RPMI7951 (cell line): ENCODE measurements around the gene SHB. TPM values are rescaled to one million over a fixed set of nuclear protein-coding genes. Genes with fewer than 3 reads are reported as not detected.

Experiments used
- DNase-seq: peaks from one replicate; pipeline ENCODE4 v3.0.0-alpha.2; 2012; ENCODE audit warnings: low read depth
- total RNA-seq: library from RNA; depleted of rRNA; stranded (reverse); fragments of >200 nt; shearing (Covaris generic); gene quantifications from 2 replicates; pipeline ENCODE4 v1.2.3, GENCODE V29; 2014

SHB gene
- total RNA-seq, 1 experiment from 2014 or later = 10.0 TPM

DNA sequence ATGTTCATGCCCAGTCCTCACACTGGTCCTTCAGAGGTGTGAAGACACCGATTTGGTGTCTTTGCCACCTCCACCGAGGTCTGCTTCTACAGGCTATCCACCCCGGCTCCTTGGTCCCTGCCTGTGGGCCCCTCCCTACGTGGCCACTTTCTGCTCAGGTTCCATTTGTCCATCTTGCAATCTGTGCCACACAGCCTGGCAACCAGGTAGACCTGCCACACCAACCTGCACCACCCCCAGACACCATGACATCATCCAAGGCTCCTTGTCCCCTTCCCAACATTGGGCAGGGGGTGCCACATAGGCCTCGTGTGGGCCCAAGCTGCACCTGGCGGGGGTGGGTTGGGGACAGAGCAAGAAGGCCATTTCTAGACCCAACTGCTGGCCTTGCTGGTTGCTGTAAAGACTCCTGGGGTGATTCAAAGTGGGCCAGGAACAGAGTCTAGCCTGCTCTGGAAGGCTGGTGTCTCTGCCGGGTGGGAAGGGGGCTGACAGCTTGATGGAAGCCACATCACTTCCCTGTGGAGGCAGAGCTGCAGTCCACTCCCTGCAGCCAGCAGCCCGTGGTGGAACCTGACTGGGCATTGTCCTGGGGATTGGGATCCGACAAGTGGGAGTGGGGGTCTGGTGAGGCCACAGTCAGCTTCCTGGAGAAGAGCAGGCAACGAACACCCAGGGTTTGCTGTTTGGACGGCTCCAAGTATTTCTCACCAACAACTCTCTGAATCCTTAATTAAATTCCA is 99.3 kb downstream of the SHB start:
- no peak for DNase-seq

DNA sequence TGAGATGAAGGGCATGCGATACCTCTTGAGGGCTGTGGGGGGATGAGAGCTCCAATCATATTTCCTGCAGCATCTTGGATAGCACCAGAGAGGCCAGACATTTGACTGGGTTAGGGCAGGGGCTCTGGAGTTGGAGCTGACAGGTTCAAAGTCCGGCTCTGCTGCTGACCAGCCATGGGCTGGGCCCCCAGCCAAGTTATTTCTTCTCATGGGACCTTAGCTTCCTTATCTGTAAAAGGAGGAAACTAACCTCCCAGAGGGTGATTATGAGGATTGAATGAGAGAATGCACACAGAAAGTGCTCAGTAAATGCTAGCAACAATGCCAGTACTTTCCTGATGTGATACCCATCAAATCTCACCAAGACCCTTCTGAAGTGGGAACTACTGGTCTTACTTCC is 99.9 kb downstream of the SHB start:
- DNase-seq = peak; percentile 50

DNA sequence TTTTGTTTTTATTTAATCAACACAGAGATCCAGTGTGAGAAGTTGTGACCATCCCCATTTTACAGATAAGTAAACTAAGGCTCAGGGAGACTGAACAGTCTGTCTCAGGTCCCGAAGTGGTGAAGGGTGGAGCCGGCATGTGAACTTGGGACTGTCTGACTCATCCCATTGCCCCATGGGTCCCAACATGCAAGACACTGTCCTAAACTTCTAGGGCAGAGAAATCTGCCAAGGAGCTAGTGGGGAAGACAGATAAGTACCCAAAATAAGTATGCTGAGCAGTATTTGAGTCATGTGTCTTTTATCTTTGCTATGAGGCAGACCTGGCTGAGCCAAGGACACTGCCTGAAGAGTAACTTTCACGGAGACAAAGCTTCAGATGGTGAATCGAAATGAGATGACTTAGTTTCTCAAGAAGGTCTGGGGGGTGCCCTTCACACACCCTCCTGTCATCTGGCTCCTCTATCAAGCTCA is 100.8 kb downstream of the SHB start:
- DNase-seq = peak; percentile 84

DNA sequence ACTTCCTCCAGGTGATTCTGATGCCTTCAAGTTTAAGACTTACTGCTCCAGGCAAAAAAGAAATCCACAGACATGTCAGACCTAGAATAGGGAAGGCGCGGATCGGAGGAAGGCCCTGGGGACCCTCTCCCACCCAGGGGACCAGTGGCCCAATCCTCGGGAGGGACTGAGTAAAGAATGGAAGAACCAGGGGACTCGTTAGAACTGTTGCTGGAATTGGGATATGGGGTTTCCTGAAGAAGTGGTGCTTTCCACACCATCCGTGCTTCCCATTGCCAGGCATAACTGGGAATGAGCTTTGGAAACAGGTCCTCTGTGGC is 101.3 kb downstream of the SHB start:
- no peak for DNase-seq

DNA sequence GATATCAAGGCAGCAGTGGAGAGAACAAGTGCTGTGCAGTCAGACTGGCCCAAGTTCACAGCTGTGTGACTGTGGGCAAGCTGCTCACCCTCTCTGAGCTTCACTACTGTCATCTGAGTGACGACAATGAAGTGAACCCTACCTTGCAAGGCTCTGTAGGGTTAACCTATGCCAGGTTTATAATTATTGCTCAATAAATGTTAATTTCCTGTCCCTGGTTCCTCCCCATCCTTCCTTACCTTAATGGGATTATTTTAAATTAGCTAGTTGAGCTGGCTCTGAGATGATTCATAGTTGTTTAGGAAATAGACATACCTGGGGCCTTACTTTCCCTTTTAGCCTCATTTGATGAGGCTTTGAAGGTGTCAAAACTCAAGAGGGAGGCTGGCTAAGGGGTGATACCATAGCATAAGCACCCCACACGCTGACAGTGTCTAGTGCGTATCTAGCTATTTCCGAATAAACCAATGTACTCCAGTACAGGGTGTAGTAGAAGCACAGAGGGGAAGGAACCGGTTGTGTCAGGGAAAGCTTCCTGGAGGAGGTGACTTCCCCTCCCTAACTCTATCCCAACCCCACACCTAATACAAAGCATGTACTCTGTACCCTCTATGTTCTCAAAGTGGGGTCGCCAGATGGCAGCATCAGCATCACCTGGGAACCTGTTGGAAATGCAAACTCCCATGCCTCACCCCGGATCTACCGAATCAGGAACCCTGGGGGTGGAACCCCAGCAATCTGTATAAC is 101.8 kb downstream of the SHB start:
- no peak for DNase-seq

DNA sequence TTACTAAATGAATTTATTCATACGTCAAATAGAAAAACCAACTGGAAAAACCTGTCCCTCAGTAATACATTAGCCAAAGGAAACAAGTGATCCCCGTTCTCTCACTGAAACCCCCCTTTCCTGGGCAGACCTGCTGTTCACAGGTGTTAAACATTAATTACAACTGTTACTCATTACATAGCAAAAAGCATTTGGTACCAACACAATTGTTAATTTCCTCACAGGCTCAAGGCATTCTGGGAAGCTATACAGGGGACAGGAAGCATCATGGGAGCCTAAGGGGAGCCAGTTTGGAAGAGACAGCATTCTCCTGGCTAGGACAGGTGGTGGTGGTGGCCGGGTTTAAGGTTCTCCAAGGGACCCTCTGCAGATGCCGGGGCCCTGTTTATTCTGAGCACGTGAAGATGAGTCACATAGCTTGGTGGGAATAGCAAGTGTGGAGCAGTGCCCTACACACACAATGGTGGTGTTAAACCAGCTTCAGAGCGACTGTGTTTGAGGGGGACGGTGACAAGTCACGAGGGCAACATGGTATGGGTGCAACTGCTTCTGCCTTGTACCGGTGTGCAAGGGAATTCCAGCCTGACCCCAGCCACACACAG is 102.5 kb downstream of the SHB start:
- DNase-seq = peak; percentile 35

DNA sequence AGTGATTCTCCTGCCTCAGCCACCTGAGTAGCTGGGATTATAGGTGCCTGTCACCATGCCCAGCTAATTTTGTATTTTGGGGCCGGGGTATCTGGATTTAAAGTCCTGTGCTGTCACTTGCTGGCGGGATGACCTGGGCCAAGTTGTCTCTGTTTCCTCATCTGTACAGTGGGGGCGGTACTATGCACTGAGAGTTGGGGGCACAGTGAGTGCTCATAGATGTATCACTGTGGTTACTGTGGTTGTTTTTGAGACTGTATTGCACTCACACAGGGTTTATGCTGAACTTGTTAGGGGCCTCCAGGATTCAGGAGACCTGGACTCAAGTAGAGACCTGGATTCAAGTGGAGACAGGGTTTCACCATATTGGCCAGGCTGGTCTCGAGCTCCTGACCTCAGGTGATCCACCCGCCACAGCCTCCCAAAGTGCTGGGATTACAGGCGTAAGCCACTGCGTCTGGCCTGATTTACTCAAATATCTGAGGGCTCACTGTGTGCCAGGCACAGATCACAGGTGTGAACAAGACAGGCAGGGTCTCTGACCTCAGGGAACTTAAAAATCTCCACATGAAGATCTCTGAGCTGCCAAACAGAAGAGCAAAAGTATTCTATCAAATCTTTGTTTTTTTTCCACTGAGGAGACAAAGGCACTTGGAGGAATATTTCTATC is 103.2 kb downstream of the SHB start:
- DNase-seq = peak; percentile 56

DNA sequence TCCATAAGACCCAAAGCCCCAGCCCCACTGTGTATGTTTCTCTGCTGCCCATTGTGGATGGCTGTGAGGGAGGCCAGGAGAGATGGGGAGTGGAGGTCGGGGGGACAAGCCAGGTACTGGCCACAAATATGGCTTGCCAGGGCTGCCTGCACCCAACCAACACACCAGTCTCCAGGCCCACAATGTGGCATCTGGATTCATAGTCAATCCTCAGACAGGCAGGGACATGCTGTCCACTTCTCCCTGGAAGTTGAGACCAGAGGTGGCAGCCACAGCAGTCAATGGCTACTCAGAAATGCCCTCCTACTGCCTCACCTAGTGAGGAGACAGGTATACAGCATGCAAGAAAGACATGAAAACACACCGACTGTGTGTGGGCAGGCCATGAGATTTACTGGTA is 103.9 kb downstream of the SHB start:
- DNase-seq = no peak

DNA sequence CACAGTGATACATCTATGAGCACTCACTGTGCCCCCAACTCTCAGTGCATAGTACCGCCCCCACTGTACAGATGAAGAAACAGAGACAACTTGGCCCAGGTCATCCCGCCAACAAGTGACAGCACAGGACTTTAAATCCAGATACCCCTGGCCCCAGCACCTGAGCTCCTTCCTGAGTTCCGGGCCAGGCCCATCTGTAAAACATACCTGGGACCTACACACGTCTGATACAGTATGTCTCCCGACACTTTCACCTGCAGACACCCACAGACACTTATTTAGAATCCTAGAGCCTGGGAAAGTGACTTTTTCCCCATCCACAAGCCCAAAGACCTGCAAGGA is 104.3 kb downstream of the SHB start:
- no peak for DNase-seq

DNA sequence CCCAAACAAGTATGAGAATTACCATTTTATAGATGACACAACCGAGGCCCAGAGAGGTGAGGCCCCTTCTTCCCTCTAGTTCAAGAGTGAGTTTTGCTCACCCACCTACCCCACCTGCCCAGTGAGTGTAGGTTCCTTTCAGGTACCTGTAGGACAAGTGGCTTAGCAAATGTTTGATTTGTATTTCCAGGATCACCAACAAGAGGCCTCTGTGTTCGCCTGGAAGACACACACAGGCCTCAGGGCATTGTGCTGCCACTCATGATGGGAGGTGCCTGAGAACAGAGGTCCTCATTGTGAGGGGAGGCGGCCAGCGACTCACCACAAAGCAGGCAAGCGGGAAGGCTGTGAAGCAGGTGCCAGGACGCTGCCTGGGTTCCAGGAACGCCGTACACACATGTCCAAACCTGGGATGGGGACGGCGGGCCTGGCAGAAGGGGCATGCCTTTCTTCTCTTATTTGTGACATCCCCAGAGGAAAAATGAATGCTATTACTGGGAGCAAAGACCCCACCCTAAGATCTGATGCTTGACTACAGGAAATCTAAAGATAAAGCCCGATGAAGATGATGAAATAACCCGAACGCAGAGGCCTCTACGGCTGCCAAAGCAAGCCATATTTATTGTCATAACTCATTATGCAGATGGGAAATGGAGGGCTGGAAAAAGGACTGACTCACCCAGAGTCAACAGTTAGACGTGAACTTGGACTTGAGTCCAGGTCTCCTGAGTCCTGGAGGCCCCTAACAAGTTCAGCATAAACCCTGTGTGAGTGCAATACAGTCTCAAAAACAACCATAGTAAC is 104.9 kb downstream of the SHB start:
- DNase-seq = peak; percentile 87

DNA sequence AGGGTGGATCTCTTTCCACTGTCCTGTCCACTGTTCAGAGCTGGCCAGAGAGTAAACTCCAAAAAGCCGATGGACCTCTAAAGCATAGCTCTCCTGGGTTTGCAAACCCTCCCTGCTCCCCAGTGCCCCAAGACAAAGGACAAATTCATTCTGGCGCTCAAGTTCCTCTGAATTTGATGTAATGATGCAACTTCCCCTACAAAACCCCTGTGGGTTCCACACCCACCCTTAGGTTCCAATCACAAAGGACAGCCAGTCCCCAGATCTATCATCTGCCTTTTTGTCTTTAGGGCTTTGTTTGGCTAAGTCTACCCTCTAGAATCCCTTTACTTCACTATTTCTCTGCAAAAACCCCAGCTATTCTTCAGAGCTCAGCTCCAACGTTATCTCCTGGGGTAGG is 107.7 kb downstream of the SHB start:
- no peak for DNase-seq

DNA sequence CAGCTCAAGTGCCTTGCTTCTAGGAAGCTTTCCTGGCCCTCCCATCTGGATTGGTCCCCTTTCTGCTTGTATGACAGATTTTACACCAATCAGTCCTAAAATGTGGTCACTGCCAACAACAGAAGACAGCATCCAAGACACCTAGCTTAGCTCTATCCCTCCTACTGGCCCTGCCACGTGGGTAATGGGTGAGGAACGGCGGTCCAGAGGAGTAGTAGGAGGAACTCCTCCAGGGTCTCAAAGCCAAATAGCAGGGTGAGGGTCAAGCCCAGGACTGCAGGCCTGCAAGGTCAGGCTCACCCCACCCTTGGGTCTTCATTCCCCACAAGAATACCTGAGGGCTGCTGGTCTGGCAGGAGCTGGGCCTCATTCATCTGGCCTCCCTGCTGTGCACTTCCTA is 108.4 kb downstream of the SHB start:
- DNase-seq = no peak

DNA sequence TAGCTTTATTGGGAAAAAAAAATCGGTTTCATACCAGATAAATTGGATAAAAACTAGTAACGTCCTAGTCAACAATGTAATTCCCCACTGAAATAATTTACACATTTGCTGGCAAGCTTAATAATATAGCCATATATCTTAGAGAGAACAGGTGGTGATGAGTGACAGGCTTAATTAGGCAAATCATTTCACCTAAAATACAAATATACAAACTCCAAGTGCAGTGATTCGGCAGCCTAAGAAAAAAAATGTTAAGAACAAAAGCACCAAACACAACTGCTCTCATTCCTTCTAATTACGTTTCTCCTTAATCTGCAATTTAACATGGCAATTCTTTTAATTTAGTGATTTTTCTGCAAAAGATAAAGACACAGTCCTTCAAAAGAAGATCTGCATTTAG is 109.1 kb downstream of the SHB start:
- DNase-seq = no peak

DNA sequence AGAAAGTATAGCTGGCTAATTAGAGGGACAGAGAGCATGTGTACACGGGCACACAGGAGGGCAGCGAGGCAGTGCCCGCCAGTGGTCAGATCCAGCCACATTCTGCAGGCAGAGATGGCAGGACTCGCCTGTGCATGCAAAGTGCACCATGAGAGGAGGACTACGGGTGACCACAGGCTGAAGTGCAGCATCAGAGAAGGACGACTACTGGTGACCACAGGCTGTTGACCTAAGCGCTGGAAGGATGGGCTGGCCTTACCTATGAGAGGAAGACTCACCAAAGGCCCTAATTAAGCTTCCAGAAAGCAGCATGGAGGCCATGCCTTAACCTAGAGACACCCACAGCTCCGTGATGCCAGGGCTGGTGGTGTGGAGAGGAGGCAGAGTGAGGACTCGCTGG is 110.9 kb downstream of the SHB start:
- DNase-seq = no peak

DNA sequence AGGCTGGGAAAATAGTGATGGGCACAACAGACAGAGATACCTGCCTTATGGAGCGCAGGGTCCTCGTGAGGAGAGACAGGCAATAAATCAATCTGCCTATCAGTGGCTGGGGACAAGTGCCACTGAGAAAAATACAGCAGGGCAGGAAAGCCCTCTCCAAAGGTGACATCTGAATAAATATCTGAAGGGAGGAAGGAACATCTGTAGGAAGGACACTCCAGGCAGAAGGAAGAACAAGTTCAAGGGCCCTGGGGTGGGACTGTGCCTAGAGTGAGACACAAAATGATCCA is 111.4 kb downstream of the SHB start:
- DNase-seq = no peak

DNA sequence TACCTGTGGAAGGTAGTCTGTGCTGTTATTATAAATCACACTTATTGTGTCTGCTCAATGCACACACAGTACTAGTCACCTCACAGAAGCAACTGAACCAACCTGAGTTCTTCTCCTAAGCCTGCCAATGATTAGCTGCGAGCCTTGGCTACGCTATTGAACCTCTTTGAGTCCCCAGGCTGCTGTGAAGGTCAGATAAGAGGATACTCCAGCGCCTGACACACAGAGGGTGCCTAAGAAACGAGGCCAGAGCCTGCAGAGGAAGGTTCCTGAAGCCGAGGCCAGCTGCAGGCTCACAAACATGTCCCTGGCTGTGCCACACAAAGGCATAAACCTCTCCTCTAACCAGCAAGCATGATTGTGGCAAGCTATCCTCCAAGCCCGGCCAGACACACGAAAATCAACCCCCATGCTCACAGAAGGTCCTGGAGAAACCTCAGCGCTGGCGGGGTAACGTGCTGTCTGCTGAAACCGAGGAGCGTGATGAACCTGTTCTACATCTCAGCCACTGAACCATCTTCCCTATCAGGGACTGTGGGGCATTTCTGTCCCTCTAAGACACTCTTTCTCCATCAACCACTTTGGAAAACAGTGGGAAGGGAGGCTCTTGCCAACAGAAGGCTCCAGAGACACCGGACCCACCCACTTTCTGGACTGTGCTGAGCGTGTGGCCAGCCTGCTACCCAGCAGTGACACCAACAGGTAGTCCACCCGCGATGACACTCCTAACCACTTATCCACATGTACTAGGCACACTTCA is 111.9 kb downstream of the SHB start:
- no peak for DNase-seq

DNA sequence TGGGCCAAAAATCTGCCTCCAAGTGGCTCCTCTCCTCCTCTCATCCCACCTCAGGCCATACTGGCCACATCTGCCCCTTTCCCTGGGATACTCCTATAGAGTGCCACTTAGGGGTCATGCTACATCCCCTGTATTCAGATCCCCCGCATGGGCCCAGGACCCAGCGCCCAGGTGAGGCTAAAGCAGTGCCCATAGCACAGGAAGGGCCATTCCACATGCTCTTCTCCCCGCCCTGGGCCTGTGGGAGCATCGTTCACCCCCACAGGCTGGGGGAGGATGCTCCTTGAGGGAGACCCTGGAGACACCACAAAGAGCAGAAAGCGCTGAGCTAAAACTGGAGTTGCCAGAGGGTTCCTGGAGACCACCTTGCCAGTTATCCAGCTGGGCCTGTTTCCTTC is 112.6 kb downstream of the SHB start:
- DNase-seq = no peak

DNA sequence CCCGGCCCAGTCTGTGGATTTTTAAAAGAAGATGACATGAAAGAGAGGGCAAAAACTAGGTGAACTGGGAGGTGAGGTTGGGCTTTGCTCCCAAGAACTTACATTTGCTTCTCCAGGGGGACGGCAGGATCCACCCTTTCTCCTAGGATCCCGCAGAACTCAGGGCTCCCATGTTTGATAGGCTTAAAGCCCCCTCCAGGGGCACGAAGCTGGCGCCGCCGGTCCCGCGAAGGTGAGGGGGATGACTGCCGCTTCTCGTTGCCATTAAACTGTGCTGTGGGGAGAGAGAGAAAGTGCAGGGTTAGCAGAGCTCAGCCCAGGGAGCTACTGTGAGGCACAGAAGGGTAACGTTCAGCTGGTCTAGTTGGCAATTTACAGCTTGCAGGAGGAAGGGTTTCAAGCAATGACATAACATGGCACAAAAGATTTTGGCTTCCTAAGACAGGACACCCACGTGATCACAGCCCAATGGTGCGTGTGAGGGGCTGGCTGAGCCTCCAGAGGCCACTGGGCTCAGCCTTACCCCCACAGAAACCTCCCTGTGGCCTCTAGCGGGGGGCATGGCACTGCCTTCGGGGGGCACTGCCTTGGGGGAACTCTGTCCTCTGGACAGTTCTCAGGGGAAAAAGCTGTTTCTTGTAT is 113.1 kb downstream of the SHB start:
- no peak for DNase-seq

DNA sequence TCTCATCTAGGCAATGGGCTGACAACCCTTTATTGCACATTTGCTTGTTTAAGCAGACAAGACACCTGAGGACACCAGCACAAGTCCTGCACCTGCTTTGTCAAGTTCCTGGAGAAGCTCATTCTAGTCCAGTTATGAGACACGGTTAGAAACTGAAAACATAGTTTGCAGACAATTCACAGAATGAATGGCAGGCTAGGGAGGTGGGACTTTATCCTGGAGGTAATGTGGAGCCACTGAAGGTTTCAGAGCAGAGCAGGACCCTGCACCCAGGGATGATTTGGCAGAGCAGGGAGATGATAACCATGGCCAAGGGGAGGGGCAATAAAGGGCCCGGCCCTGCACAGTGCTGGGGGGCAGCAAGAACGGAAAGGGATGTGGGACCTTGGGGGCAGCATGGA is 114.4 kb downstream of the SHB start:
- no peak for DNase-seq

DNA sequence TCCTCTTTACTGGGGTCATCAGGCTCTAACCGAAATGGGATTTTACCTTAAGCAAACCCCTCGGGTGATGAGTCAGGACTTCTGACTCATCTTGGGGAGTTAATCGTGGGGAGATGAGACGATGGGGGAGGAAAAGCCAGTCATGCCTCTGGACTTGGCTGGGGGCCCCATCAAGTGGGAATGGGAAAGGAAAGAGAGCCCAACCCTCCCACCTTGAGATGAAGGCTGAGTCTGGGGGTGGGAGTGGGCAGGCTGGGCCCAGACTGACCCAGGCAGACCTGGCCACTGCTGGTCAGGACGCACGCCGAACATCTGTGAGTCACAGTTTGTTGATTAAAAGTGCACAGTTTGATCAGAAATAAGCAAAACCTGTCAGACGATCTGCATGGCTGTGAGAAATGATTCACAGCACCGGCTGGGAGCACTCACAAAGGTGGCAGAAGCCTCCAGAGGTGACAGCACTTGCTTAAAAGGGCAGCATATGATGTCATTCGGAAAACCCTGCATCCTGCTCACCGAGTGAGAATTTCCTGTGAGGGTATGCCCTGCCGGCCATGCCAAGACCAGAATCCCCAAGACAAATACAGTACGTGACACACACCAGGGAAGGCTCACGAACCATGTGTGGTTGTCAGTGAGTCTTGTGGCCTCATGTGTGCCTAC is 115.1 kb downstream of the SHB start:
- peak; percentile 98 for DNase-seq
